Measurements from ENCODE around the gene NECTIN1. TPM values are rescaled to one million over a fixed set of nuclear protein-coding genes. Genes with fewer than 3 reads are reported as not detected.

The NECTIN1 gene, protein sequence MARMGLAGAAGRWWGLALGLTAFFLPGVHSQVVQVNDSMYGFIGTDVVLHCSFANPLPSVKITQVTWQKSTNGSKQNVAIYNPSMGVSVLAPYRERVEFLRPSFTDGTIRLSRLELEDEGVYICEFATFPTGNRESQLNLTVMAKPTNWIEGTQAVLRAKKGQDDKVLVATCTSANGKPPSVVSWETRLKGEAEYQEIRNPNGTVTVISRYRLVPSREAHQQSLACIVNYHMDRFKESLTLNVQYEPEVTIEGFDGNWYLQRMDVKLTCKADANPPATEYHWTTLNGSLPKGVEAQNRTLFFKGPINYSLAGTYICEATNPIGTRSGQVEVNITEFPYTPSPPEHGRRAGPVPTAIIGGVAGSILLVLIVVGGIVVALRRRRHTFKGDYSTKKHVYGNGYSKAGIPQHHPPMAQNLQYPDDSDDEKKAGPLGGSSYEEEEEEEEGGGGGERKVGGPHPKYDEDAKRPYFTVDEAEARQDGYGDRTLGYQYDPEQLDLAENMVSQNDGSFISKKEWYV
- total RNA-seq: 1.9 and 5.2 TPM in 2 replicates

GRCh38 chr11:119728651-119729580, at the start of gene NECTIN1:
Gene NECTIN1 (minus strand): TSS chr11:119729200. CDS start chr11:119728553, 647 bp downstream.

All from bladder microvascular endothelial cell (primary cell).